HCT116 (cell line): ENCODE results near the gene PDLIM4.

Experiments used
- EGR1 ChIP-seq: IDR thresholded peaks from 2 replicates; pipeline ENCODE4 v1.6.1; 2012; ENCODE audit warnings: low read depth
- EZH2phosphoT487 ChIP-seq: fragments of 200-600 bp; IDR thresholded peaks from 2 replicates; pipeline ENCODE4 v1.6.1; 2018; ENCODE audit warnings: antibody characterized with exemption, borderline replicate concordance

- TF ChIP-seq EZH2phosphoT487 (no peak), EGR1 (no peak)
Observed at GRCh38 chr5:132239776-132240175, 17.7 kb upstream of the PDLIM4 start.
